ENCODE data around the gene LEMD1.

Gene LEMD1

GRCh38 chr1:205332015-205332791 is 89.7 kb downstream of the LEMD1 start:
- Histone ChIP-seq H3K27ac (ENCODE audit: low read depth, low read length, poor library complexity, severe bottlenecking) (no peak overlapping the region), H3K9me2 (ENCODE audit: low read depth, low read length) (no peaks in the 10 kb centered on the region), H2AFZ (ENCODE audit: low read length) (no peak overlapping the region), H3K4me2 (ENCODE audit: low read length) (no peak overlapping the region), H3K36me3 (ENCODE audit: insufficient read depth, low read length) (no peaks in the 10 kb centered on the region), H3K27me3 (ENCODE audit: insufficient read depth, low read length) (peaks cover 10% of the 10 kb centered on the region), H4K20me1 (ENCODE audit: insufficient read depth, low read length) (no peaks in the 10 kb centered on the region), H3F3A (ENCODE audit: insufficient read depth, low read length) (no peaks in the 10 kb centered on the region), H3K79me2 (ENCODE audit: insufficient read depth, low read length) (no peaks in the 10 kb centered on the region), H3K4me1 (ENCODE audit: insufficient read depth, low read length, severe bottlenecking) (no peaks in the 10 kb centered on the region), H3K4me3 (ENCODE audit: low read depth, low read length, poor library complexity, severe bottlenecking) (no peak overlapping the region), H3K9ac (ENCODE audit: low read length) (no peak overlapping the region), H3K9me3 (ENCODE audit: low read length) (no peaks in the 10 kb centered on the region)
- TF ChIP-seq EZH2 (IDR thresholded peaks at IDR 0.05; ENCODE audit: borderline replicate concordance, low read length), result no peak
- TF ChIP-seq CTCF (IDR thresholded peaks at IDR 0.05; ENCODE audit: low read length), result no peak
